GM21619 (cell line): Measurements from ENCODE around the gene PSORS1C1.
"Not testable (repeated sequence)": the region's sequence is repeated elsewhere in the genome, so short reads cannot be mapped to it uniquely, and the experiment has no call there.

Experiments
- ATAC-seq: cut with Tn5 transposase; IDR thresholded peaks from one replicate; pipeline ENCODE4 v1.9.1; 2021; ENCODE audit not compliant: unreplicated experiment

PSORS1C1 gene, protein sequence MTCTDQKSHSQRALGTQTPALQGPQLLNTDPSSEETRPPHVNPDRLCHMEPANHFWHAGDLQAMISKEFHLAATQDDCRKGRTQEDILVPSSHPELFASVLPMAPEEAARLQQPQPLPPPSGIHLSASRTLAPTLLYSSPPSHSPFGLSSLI

DNA sequence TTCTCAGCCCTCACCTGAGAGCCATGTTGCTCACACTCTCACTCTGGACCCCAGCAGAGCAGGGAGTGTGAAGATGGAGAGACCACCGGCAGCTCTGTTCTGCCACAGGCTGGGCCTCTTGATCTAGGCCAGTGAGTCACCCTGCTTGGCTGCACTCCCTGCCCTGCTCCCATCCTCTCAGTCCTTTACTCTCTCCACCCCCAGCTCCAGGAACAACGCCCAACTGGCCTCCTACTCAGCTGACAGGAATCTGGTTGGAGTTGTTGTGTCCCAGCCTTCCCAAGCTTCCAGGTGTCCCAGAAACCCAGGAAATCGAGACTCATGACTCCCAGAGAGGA, at the start of gene PSORS1C1:
Gene PSORS1C1 (plus strand): TSS at position 260 of the 338 bp plus-strand sequence. CDS start 14,833 bp downstream, outside the sequence.
- ATAC-seq: no peak

DNA sequence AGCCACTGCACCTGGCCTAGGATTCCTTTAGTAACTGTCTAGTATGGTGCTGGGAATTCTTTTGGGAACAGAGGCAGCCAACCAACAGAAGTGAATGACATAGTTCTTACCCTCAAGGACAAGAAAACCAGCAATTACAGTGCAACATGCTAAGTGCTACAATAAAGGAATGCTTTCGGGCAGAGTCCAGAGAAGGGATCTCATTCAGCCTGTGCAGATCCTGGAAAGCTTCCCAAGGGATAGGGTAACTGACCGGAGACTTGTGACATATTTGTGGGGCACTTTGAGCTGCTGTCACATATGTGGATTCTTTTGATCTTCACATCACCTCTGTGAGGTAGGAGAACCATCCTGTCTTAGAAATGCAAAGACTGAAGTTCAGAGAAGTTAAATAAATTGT, 49.0 kb upstream of the PSORS1C1 start:
- no peak for ATAC-seq

DNA sequence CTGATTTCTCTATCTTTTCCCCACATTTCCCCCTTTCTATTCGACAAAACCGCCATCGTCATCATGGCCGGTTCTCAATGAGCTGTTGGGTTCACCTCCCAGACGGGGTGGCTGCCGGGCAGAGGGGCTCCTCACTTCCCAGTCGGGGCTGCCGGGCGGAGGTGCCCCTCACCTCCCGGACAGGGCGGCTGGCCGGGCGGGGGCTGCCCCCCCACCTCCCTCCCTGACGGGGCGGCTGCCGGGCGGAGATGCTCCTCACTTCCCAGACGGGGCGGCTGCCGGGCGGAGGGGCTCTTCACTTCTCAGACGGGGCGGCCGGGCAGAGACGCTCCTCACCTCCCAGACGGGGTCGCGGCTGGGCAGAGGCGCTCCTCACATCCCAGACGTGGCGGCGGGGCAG, 47.6 kb upstream of the PSORS1C1 start:
- ATAC-seq: not testable (repeated sequence)

DNA sequence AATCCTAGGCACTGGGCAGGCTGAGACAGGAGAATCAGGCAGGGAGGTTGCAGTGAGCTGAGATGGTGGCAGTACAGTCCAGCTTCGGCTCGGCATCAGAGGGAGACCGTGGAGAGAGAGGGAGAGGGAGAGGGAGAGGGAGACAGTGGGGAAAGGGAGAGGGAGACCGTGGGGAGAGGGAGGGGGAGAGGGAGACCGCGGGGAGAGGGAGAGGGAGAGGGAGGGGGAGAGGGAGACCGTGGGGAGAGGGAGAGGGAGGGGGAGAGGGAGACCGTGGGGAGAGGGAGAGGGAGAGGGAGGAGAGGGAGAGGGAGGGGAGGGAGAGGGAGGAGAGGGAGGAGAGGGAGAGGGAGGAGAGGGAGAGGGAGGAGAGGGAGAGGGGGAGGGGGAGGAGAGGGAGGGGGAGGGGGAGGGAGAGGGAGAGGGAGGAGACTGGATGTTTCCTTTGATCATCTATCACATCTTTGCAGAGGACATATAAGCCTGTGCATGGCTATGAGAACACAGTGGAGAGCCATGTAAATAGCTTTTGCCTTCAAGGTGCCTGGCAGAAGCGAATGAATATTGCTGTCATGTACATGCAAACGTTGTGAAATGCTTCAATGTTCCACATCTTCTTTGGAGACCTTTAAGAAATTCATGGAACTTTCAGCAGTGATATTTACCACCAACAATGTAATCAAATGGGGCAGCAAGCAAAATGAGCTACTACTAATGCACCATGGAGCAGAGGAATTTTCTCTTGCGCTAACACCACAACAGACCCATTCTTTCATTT, 46.5 kb upstream of the PSORS1C1 start:
- not testable (repeated sequence) for ATAC-seq

DNA sequence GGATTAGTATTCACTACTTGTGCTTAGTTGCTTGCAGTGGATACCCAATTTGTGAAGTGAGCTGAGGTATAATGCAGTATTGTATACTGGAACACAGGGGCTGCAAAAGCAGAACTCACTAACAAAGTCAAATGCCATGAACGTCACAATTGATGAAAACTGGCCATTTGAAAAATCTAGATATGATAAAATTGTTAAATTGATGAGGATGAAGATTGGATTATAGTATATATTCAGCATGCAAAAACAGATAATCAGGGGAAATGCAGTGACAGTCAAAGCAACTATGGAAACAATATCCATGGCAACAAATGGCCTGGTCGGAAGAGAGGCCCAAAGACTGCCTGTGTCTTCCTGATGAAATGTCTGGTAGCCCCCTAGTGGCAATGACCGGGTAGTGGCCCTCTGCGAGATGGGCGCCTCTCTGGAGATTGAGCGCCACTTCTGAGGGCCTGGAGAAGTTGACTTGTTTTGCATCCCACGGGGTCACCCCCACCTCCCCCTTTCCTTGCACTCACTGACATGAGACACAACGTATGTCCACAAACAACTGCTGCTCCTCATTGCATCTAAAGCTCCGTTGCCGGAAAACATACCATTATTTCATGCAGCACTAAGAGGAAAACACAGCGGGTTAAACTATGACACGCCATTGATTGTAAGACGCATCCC, 45.8 kb upstream of the PSORS1C1 start:
- peak; percentile 60 for ATAC-seq

DNA sequence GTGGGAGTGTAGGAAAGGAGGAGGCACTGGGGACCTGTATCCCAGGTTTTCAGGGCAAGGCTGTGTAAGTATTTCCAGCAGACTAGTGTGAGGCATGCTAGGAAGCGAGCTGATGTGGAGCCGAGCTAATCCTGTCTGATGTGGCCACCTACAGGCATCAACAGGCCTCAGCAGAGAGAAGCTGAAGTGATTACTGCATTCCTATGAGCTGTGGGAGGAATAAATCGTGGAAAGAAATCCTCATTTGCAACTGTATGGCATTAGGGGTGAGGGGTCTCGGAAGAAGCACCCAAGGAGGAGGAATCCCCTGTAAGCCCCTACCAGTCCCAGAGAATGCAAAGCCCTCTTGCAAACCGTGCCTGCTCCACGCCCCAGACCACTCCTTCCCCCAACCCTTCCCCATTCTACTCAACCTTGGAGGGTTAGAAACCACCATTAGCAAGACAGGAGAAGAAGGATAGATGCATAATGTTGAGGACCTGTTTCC, 43.8 kb upstream of the PSORS1C1 start:
- ATAC-seq: no peak

DNA sequence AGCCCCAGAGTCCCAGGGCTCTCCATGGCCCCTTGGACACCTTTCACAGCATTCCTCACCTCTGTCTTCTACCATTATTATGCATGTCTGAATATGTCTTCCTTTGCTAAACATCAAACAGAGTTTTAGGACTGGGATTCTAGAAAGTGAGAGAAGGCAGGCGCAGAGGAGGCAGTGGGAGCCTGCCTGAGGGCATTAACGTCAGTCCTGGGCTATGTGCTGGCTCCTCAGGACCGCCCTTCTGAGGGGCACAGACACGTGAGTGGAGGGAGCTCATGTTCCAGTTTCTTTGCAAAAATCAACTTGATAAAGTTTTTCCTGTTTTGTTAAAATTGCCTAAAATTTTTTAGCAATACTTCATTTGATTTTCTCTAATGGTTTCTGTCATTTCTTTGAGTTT, 40.2 kb upstream of the PSORS1C1 start:
- no peak for ATAC-seq

DNA sequence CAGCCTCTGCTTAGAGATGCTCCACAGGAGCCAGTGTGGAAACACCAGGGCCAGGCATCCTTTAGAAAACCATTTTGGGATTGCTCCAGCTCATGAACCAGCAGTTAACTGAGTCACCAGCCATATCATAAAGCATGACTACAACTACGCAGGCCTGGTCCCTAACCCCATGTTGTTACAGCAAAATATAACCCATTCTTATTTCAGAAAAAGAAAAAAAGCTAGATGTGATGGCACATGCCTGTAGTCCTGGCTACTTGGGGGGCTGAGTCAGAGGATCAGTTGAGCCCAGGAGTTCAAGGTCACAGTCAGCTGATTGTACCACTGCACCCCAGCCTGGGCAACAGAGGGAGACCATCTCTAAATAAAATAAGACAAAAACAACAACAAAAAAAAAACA, 39.1 kb upstream of the PSORS1C1 start:
- no peak for ATAC-seq

DNA sequence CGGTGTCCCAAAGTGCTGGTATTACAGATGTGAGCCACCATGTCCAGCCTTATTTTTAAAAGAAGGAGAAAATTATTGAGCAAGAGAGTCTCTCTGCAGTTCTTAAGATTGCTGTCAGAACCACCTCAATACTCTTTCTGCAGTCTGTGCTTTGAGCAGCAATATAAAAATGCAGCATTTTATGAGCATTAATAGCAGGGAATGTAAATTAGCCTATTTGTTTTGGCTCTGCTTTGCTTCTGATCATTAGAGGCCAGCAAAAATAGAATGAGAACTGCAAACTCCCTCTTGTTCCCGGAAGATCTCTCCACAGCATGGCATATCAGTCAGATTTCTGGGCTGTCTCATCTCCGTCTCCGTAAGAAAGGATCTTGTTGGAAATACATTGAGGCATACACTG, 38.0 kb upstream of the PSORS1C1 start:
- ATAC-seq: no peak

DNA sequence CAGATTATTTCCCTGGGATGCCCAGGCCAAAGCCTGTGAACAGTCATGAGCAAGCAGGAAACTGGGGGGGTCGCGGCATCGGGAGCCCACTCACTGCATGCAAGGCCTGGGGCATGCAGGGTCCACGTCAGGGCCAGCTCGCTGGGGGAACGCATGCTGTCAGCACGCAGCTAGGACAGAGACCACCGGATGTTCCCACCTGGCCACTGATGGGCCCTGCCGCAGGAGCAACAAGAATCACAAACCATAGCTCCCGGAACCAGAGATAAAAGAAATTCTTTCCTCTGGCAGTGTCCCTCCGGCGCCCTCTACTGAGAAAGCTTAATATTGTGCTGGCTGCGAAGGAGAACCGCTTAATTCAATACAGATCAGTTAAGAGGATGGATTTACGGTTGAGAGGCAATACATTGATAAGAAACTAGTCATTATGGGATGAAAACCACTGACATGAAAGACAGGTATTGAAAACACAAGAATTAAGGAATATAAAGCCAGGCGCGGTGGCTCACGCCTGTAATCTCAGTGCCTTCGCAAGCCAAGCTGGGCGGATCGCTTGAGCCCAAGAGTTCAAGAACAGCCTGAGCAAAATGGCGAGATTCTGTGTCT, 34.8 kb upstream of the PSORS1C1 start:
- no peak for ATAC-seq

DNA sequence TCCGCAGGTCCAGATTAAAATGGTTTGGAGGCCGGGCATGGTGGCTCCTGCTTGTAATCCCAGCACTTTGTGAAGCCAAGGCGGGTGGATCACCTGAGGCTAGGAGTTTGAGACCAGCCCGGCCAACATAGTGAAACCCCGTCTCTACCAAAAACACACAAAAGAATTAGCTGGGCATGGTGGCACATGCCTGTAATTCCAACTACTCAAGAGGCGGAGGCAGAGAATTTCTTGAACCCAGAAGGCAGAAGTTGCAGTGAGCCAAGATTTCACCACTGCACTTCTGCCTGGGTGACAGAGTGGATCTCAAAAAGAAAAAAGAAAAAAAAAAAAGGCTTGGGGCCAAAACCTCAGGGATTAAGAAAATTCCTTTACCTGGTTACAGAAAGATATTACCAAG, 32.7 kb upstream of the PSORS1C1 start:
- no peak for ATAC-seq

DNA sequence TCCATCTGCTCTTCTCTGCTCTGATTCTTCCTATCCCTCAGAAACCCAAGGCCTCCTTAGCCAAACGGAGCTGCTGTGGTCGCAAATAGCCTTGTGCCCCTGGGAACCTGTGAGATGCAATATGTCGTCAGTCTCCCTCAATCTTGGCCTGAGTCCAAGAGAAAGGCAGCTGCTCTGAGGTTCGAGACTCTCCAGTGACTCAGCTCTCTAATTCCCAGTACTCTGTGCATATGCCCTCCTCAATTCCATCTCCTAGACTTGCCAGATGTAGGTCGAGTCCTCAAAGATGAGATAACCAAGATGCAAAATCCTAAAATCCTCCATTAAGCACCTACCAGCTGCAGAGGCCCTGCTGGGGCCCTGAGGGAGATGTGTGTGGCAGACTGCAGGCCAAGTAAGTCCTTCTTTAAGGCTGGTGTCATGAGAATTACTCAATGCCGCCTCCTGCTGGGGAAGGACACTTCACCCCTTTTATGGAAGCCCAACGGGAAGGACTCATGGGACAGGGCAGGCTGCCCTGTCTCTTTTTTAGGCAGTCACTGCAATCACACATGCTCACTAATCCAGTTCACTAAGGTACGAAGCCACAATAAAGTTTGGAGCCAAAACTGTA, 30.8 kb upstream of the PSORS1C1 start:
- ATAC-seq: no peak

DNA sequence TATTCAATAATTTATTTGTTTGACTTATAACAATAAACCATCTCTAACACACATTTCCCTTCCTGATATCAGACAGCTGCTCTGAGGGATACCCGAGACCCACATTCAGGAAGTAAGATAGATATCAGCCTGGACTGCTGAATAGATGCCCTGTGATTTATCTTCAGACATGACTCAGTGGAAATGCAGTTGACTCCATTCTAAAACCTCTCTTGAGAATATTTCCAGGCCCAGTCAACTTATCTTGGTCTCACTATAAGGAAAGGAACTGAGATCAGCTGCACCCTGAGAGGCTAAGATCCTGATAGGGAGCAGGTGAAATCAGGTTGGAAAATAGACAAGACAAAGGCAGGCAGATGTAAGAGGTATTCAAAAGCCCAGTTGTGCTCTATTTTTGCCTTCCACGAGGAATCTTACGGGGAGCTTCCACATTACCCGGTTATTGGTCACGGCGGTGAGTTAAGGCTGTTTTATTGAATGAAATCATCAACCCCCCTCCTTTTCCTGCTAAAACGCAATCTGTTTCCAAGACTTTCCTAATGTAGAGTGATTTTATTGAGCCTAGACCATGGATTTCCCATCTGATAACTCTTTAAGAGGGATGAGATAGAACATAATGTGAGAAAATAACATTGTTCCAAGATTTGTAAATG, 27.7 kb upstream of the PSORS1C1 start:
- ATAC-seq: no peak

DNA sequence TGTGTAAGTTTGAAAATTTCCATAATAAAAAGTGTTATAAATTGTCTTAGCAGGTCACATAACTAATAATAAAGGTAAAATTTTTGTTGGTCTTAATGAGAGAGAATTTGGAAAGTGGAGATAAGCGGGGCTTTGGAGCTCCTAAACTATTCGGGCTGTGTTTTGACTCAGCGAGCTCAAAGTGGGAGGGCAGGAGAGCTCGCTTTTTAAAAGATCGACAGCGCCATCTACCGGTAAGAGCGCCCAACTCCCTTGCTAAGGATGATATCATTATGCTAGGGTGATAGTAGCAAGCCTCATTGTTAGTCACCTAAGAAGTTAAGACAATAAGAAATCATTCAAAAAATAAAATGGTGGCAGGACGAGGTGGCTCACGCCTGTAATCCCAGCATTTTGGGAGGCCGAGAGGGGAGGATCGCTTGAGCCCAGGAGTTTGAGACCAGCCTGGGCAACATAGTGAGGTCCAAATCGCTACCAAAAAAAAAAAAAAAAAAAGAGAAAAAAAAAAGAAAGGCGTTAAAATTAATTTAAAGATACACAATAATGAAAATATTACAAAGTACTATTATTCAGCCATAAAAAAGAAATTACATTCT, 27.0 kb upstream of the PSORS1C1 start:
- ATAC-seq: no peak

DNA sequence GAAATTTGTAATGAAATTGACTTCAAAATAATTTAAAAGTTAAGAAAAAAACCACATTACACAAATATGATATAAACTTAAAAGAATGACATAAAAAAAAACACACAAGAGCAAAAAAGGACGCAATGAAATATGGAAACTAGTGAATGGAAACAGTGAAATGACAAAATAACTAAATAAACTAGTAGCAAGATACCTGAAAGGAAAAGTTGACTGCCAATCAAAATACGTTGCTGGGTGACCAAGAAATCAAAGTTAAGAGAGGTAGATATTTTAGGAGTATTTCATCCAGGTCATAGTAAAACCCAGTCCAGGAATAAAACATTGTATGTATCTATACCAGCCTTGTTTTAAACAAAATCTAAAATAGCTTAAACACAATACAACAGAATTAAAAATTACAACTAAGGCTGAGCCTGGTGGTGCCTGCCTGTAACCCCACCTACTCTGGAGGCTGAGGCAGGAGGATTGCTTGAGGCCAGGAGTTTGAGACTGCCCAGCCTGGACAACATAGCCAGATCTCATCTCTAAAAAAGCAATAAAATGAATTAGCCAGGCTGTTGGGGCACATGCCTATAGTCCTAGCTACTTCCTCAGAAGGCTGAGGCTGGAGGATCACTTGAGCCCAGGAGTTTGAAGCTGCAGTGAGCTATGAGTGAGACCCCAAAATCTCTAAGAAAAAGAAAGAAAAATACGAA, 24.2 kb upstream of the PSORS1C1 start:
- no peak for ATAC-seq

DNA sequence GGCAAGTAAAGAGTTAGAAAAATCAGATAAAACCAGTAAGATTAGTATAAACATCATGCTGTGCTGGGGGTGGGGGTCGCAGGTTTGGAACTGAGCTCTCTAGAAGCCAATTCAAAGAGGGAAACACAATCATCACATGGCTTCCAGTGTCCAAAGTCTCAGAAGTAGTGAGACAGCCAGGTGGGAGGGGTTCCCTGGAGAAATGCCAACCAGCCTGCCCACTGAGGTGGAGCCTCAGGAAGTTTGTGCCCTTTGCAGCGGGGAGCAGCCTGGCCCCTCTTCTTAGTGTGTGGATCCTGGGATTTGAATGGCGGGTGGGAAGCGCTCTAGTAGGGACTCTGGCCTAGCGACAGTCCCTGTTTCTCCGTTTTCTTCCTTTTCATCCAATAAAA, 23.6 kb upstream of the PSORS1C1 start:
- ATAC-seq: no peak

DNA sequence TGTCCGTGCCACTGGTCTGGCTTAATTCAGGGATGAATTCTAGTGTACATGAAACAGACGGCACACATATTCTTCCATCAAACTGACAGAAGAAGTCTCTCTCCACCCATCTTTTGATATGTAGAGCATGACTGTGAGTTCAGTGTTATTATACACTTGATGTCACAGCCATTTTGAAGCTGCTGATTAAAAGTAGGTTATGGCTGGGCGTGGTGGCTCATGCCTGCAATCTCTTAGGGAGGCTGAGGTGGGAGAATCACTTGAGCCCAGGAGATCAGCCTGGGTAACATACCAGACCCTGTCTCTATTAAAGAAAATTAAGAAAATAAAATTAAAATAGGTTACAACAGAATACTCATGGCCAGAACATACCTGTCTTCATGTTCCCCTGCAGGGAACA, 22.9 kb upstream of the PSORS1C1 start:
- ATAC-seq: no peak

DNA sequence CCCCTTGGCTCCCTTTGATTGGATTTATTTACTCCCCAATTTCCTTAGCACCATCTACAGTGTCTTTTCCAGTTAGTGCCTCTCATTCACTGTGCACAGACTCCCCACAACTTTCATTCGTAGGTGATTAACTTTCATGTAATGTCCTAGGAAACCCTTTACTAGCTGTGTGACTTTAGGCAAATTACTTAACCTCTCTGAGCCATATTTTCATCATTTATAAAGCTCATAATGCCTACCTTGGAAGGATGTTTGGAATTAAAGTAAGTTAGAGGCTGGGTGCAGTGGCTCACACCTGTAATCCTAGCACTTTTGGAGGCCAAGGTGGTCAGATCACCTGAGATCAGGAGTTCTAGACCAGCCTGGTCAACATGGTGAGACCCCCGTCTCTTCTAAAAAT, 22.4 kb upstream of the PSORS1C1 start:
- no peak for ATAC-seq

DNA sequence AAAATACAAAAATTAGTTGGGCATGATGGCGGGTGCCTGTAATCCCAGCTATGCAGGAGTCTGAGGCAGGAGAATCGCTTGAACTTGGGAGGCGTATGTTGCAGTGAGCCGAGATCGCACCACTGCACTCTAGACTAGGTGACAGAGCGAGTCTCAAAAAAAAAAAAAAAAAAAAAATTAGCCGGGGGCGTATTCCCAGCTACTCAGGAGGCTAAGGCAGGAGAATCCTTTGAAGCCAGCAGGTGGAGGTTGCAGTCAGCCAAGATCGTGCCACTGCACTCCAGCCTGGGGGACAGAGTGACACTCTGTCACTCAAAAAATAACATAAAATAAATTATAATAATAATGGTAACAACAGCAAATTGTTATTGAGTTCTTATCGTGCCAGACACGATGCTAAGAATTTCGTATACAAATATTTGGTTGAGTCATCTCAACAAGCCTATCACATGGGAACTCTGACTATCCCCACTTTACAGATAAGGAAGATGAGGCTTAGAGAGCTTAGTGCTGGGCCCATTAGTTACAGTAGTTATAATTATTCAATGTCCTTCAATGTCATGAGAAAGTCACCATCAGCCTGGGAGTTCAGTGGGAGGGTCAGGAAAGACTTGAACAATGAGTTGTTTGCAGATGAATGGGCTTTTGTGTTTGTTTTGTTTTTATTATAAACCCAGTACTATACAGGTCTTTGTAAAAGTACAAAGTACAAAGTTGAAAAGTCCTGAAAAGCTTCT, 21.7 kb upstream of the PSORS1C1 start:
- no peak for ATAC-seq
